Measurements from ENCODE around the gene NTM.
A peak's percentile ranks its signal among the peaks of the same experiment; 100 is the strongest.

The NTM gene

GRCh38 chr11:132008226-132008625, 637.8 kb downstream of the NTM start:
- no peak overlapping the region for H2BK15ac ChIP-seq (ENCODE audit: low read depth, poor library complexity, severe bottlenecking)
- H3K4me2 ChIP-seq (ENCODE audit: low read length, poor library complexity, severe bottlenecking), result no peak overlapping the region
- H2AK5ac ChIP-seq (ENCODE audit: low read length, severe bottlenecking), result no peak overlapping the region
- 80% methylated on average over 1 of the region's 1 CpG for WGBS
- no peak overlapping the region for H2BK12ac ChIP-seq (ENCODE audit: low read length in 2 of 2)
- H2BK5ac ChIP-seq (ENCODE audit: low read depth, low read length, poor library complexity, severe bottlenecking), result no peak overlapping the region
- no peaks in the 10 kb centered on the region for H3K27me3 ChIP-seq (ENCODE audit: control insufficient read depth in 1 of 2, insufficient read depth in 1 of 2, low read length in 2 of 2)
- no peak overlapping the region for H3K14ac ChIP-seq (ENCODE audit: low read length in 2 of 2)
- no peak for DNase-seq
- H4K91ac ChIP-seq (ENCODE audit: low read length), result no peak overlapping the region
- no peak overlapping the region for H3K4ac ChIP-seq (ENCODE audit: low read depth in 1 of 2, low read length in 2 of 2)
- H3K23ac ChIP-seq (ENCODE audit: low read length in 2 of 2), result no peak overlapping the region
- no peaks in the 10 kb centered on the region for H3K9me3 ChIP-seq (ENCODE audit: control insufficient read depth, low read length)
- no peak overlapping the region for H2BK120ac ChIP-seq (ENCODE audit: low read depth, low read length)
- peaks cover 26% of the 10 kb centered on the region for H3K79me1 ChIP-seq (replicated peaks; ENCODE audit: low read length, poor library complexity, severe bottlenecking)
- peaks cover 0 to 3% of the 10 kb centered on the region in 2 experiments for H3K36me3 ChIP-seq (ENCODE audit: control insufficient read depth in 1 of 2, insufficient read depth in 2 of 2, low read depth in 1 of 2, low read length in 2 of 2)
- no peak overlapping the region for H3K4me3 ChIP-seq (ENCODE audit: insufficient read depth in 1 of 2, low read depth in 1 of 2, low read length in 2 of 2)
- H3K4me1 ChIP-seq (ENCODE audit: control insufficient read depth, insufficient read depth, low read depth, low read length), result peaks cover 6% of the 10 kb centered on the region
- H2AFZ ChIP-seq (ENCODE audit: low read depth, low read length), result no peak overlapping the region
- H4K8ac ChIP-seq (ENCODE audit: low read length), result no peak overlapping the region
- H3K9ac ChIP-seq (ENCODE audit: low read length), result no peak overlapping the region
- no peak overlapping the region for H3K18ac ChIP-seq (ENCODE audit: low read depth in 1 of 2, low read length in 2 of 2)
- no peak overlapping the region for H3K27ac ChIP-seq (ENCODE audit: low read length, poor library complexity, severe bottlenecking)

- no peak overlapping the region for H3K23ac ChIP-seq (ENCODE audit: low read length in 2 of 2)
- H2BK12ac ChIP-seq (ENCODE audit: low read length in 2 of 2), result no peak overlapping the region
- H4K8ac ChIP-seq (ENCODE audit: low read length), result no peak overlapping the region
- no peak overlapping the region for H3K4ac ChIP-seq (ENCODE audit: low read depth in 1 of 2, low read length in 2 of 2)
- H2BK120ac ChIP-seq (ENCODE audit: low read depth, low read length), result no peak overlapping the region
- no peak overlapping the region for H3K4me2 ChIP-seq (ENCODE audit: low read length, poor library complexity, severe bottlenecking)
- no peak overlapping the region for H3K9ac ChIP-seq (ENCODE audit: low read length)
- H3K79me1 ChIP-seq (replicated peaks; ENCODE audit: low read length, poor library complexity, severe bottlenecking), result peaks cover 23% of the 10 kb centered on the region
- peaks cover 0 to 3% of the 10 kb centered on the region in 2 experiments for H3K36me3 ChIP-seq (ENCODE audit: control insufficient read depth in 1 of 2, insufficient read depth in 2 of 2, low read depth in 1 of 2, low read length in 2 of 2)
- no peak overlapping the region for H2BK5ac ChIP-seq (ENCODE audit: low read depth, low read length, poor library complexity, severe bottlenecking)
- 41% methylated on average over 4 of the region's 4 CpGs for WGBS
- no peak overlapping the region for H4K91ac ChIP-seq (ENCODE audit: low read length)
- no peak overlapping the region for H2AFZ ChIP-seq (ENCODE audit: low read depth, low read length)
- no peak overlapping the region for H3K27ac ChIP-seq (ENCODE audit: low read length, poor library complexity, severe bottlenecking)
- H3K9me3 ChIP-seq (ENCODE audit: control insufficient read depth, low read length), result no peaks in the 10 kb centered on the region
- DNase-seq, result no peak
- no peak overlapping the region for H2BK15ac ChIP-seq (ENCODE audit: low read depth, poor library complexity, severe bottlenecking)
- peak overlapping the region; percentile 62 for H2AK5ac ChIP-seq (ENCODE audit: low read length, severe bottlenecking)
- no peak overlapping the region for H3K14ac ChIP-seq (ENCODE audit: low read length in 2 of 2)
- H3K27me3 ChIP-seq (ENCODE audit: control insufficient read depth in 1 of 2, insufficient read depth in 1 of 2, low read length in 2 of 2), result no peaks in the 10 kb centered on the region
- peaks cover 6% of the 10 kb centered on the region for H3K4me1 ChIP-seq (ENCODE audit: control insufficient read depth, insufficient read depth, low read depth, low read length)
- no peak overlapping the region for H3K18ac ChIP-seq (ENCODE audit: low read depth in 1 of 2, low read length in 2 of 2)
- no peak overlapping the region for H3K4me3 ChIP-seq (ENCODE audit: insufficient read depth in 1 of 2, low read depth in 1 of 2, low read length in 2 of 2)
These were observed 638.5 kb downstream of the NTM start for GRCh38 chr11:132008872-132009271.

GRCh38 chr11:132020001-132020400, 649.6 kb downstream of the NTM start:
- no peak overlapping the region for H4K8ac ChIP-seq (ENCODE audit: low read length)
- no peak overlapping the region for H3K4me2 ChIP-seq (ENCODE audit: low read length, poor library complexity, severe bottlenecking)
- no peak overlapping the region for H2BK15ac ChIP-seq (ENCODE audit: low read depth, poor library complexity, severe bottlenecking)
- H3K9ac ChIP-seq (ENCODE audit: low read length), result no peak overlapping the region
- H3K27ac ChIP-seq (ENCODE audit: low read length, poor library complexity, severe bottlenecking), result no peak overlapping the region
- no peak overlapping the region for H3K23ac ChIP-seq (ENCODE audit: low read length in 2 of 2)
- no peak overlapping the region for H2BK120ac ChIP-seq (ENCODE audit: low read depth, low read length)
- H2AFZ ChIP-seq (ENCODE audit: low read depth, low read length), result no peak overlapping the region
- DNase-seq, result no peak
- H3K14ac ChIP-seq (ENCODE audit: low read length in 2 of 2), result no peak overlapping the region
- H4K91ac ChIP-seq (ENCODE audit: low read length), result no peak overlapping the region
- WGBS, result no CpG with 5 or more reads among the region's 1 CpG
- peaks cover 8% of the 10 kb centered on the region for H3K4me1 ChIP-seq (ENCODE audit: control insufficient read depth, insufficient read depth, low read depth, low read length)
- H2AK5ac ChIP-seq (ENCODE audit: low read length, severe bottlenecking), result no peak overlapping the region
- no peak overlapping the region for H3K18ac ChIP-seq (ENCODE audit: low read depth in 1 of 2, low read length in 2 of 2)
- peaks cover 0 to 3% of the 10 kb centered on the region in 2 experiments for H3K36me3 ChIP-seq (ENCODE audit: control insufficient read depth in 1 of 2, insufficient read depth in 2 of 2, low read depth in 1 of 2, low read length in 2 of 2)
- H3K27me3 ChIP-seq (ENCODE audit: control insufficient read depth in 1 of 2, insufficient read depth in 1 of 2, low read length in 2 of 2), result no peaks in the 10 kb centered on the region
- no peak overlapping the region for H3K4me3 ChIP-seq (ENCODE audit: insufficient read depth in 1 of 2, low read depth in 1 of 2, low read length in 2 of 2)
- H3K4ac ChIP-seq (ENCODE audit: low read depth in 1 of 2, low read length in 2 of 2), result no peak overlapping the region
- no peak overlapping the region for H2BK12ac ChIP-seq (ENCODE audit: low read length in 2 of 2)
- no peaks in the 10 kb centered on the region for H3K9me3 ChIP-seq (ENCODE audit: control insufficient read depth, low read length)
- no peak overlapping the region for H2BK5ac ChIP-seq (ENCODE audit: low read depth, low read length, poor library complexity, severe bottlenecking)
- peaks cover 9% of the 10 kb centered on the region for H3K79me1 ChIP-seq (replicated peaks; ENCODE audit: low read length, poor library complexity, severe bottlenecking)

- H3K4me3 ChIP-seq (ENCODE audit: insufficient read depth in 1 of 2, low read depth in 1 of 2, low read length in 2 of 2), result no peak overlapping the region
These were observed 651.9 kb downstream of the NTM start for GRCh38 chr11:132022285-132022684.

More at GRCh38 chr11:132022285-132022684, 651.9 kb downstream of the NTM start:
- H3K9ac ChIP-seq (ENCODE audit: low read length), result no peak overlapping the region
- H3K14ac ChIP-seq (ENCODE audit: low read length in 2 of 2), result no peak overlapping the region
- peaks cover 13% of the 10 kb centered on the region for H3K4me1 ChIP-seq (ENCODE audit: control insufficient read depth, insufficient read depth, low read depth, low read length)
- DNase-seq, result no peak
- H3K4me2 ChIP-seq (ENCODE audit: low read length, poor library complexity, severe bottlenecking), result no peak overlapping the region
- peaks cover 8% of the 10 kb centered on the region for H3K79me1 ChIP-seq (replicated peaks; ENCODE audit: low read length, poor library complexity, severe bottlenecking)
- H2BK5ac ChIP-seq (ENCODE audit: low read depth, low read length, poor library complexity, severe bottlenecking), result no peak overlapping the region
- no peak overlapping the region for H4K91ac ChIP-seq (ENCODE audit: low read length)
- no peak overlapping the region for H3K4ac ChIP-seq (ENCODE audit: low read depth in 1 of 2, low read length in 2 of 2)
- peaks cover 0 to 3% of the 10 kb centered on the region in 2 experiments for H3K36me3 ChIP-seq (ENCODE audit: control insufficient read depth in 1 of 2, insufficient read depth in 2 of 2, low read depth in 1 of 2, low read length in 2 of 2)
- no peak overlapping the region for H2BK15ac ChIP-seq (ENCODE audit: low read depth, poor library complexity, severe bottlenecking)
- no peak overlapping the region for H2AFZ ChIP-seq (ENCODE audit: low read depth, low read length)
- H2BK120ac ChIP-seq (ENCODE audit: low read depth, low read length), result no peak overlapping the region
- no peaks in the 10 kb centered on the region for H3K9me3 ChIP-seq (ENCODE audit: control insufficient read depth, low read length)
- no peak overlapping the region for H2BK12ac ChIP-seq (ENCODE audit: low read length in 2 of 2)
- H2AK5ac ChIP-seq (ENCODE audit: low read length, severe bottlenecking), result peak overlapping the region; percentile 95
- no peak overlapping the region for H4K8ac ChIP-seq (ENCODE audit: low read length)
- H3K18ac ChIP-seq (ENCODE audit: low read depth in 1 of 2, low read length in 2 of 2), result no peak overlapping the region
- H3K27ac ChIP-seq (ENCODE audit: low read length, poor library complexity, severe bottlenecking), result no peak overlapping the region
- no peak overlapping the region for H3K23ac ChIP-seq (ENCODE audit: low read length in 2 of 2)
- WGBS, result 100% methylated on average over 3 of the region's 5 CpGs
- no peaks in the 10 kb centered on the region for H3K27me3 ChIP-seq (ENCODE audit: control insufficient read depth in 1 of 2, insufficient read depth in 1 of 2, low read length in 2 of 2)

Measured in mesenchymal stem cell (in vitro differentiated cells and primary cell).